Endothelial cell (in vitro differentiated cells): Measurements from ENCODE around the gene CDON. TPM values are rescaled to one million over a fixed set of nuclear protein-coding genes. Genes with fewer than 3 reads are reported as not detected.
"Not testable (repeated sequence)": the region's sequence is repeated elsewhere in the genome, so short reads cannot be mapped to it uniquely, and the experiment has no call there.

Experiments used
- DNase-seq: peaks from one replicate; pipeline ENCODE4 v3.0.0; 2021; ENCODE audit warnings: low spot score
- H3K27ac Mint-ChIP-seq: one replicate; pipeline ENCODE4 v1.8.0; 2021; ENCODE audit warnings: mixed read lengths, inconsistent platforms; ENCODE audit not compliant: unreplicated experiment
- H3K27me3 Mint-ChIP-seq: one replicate; pipeline ENCODE4 v1.8.0; 2021; ENCODE audit warnings: mild to moderate bottlenecking, moderate library complexity, mixed read lengths, inconsistent platforms; ENCODE audit not compliant: unreplicated experiment
- H3K36me3 Mint-ChIP-seq: one replicate; pipeline ENCODE4 v1.8.0; 2021; ENCODE audit warnings: mild to moderate bottlenecking, low read depth, mixed read lengths, inconsistent platforms; ENCODE audit not compliant: unreplicated experiment
- H3K4me1 Mint-ChIP-seq: one replicate; pipeline ENCODE4 v1.8.0; 2021; ENCODE audit warnings: mild to moderate bottlenecking, mixed read lengths, inconsistent platforms; ENCODE audit not compliant: unreplicated experiment
- H3K4me3 Mint-ChIP-seq: one replicate; pipeline ENCODE4 v1.8.0; 2021; ENCODE audit warnings: mild to moderate bottlenecking, mixed read lengths, inconsistent platforms; ENCODE audit not compliant: unreplicated experiment
- H3K9me3 Mint-ChIP-seq: one replicate; pipeline ENCODE4 v1.8.0; 2021; ENCODE audit warnings: mixed read lengths, inconsistent platforms; ENCODE audit not compliant: unreplicated experiment
- total RNA-seq: library from RNA; stranded (reverse); fragmentation: NEBNext Ultra II Directional; extraction: Animal tissue kit (Norgen Biotek cat#: 25700); gene quantifications from one replicate; pipeline ENCODE4 v1.2.1, GENCODE V29; 2021; ENCODE audit not compliant: unreplicated experiment
- TF ChIP-seq, protein P1 (sequence below): fragments of 200-600 bp; sonication (generic); IDR thresholded peaks from one replicate; pipeline ENCODE4 v1.5.0; 2021; ENCODE audit warnings: antibody characterized with exemption; ENCODE audit not compliant: unreplicated experiment

The CDON gene
- total RNA-seq, 1 donor from 2014 or later = 25.2 TPM

DNA sequence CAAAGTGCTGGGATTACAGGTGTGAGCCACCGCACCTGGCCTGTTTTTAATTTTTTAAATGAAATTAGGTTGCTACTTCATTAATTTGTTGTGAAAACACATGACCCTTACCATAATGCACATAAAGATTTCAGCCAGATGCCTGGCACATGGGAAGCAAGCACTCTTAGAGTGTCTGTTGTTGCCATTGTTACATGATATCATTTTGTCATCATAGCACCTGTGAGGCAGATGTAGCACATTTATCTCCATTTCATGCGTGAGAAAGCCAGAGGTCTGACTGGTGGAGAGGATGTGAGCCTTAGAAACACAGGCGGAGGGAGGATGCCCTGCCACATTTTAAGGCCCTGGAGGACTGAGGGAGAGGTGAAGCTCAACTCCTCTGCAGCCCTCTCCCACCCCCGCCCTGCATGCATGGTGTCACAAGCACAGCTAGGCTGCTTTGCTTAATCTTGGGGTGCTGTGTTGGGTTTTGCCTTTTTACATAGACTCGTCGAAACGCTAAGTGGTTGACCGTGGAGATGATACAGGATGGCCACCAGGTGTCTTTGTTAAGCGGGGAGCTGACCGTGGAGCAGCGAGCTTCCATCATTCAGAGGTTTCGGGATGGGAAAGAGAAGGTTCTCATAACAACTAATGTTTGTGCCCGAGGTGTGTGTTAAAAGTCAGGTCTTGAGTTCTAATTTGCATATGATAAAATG, 144.4 kb downstream of the CDON start:
- TF ChIP-seq, protein P1, sequence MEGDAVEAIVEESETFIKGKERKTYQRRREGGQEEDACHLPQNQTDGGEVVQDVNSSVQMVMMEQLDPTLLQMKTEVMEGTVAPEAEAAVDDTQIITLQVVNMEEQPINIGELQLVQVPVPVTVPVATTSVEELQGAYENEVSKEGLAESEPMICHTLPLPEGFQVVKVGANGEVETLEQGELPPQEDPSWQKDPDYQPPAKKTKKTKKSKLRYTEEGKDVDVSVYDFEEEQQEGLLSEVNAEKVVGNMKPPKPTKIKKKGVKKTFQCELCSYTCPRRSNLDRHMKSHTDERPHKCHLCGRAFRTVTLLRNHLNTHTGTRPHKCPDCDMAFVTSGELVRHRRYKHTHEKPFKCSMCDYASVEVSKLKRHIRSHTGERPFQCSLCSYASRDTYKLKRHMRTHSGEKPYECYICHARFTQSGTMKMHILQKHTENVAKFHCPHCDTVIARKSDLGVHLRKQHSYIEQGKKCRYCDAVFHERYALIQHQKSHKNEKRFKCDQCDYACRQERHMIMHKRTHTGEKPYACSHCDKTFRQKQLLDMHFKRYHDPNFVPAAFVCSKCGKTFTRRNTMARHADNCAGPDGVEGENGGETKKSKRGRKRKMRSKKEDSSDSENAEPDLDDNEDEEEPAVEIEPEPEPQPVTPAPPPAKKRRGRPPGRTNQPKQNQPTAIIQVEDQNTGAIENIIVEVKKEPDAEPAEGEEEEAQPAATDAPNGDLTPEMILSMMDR = no peak
- Mint-ChIP-seq H3K4me1 (no peaks in the 10 kb centered on the region), H3K4me3 (no peak overlapping the region), H3K27ac (no peak overlapping the region), H3K36me3 (no peaks in the 10 kb centered on the region), H3K27me3 (peaks cover 2% of the 10 kb centered on the region), H3K9me3 (no peaks in the 10 kb centered on the region)
- no peak for DNase-seq

DNA sequence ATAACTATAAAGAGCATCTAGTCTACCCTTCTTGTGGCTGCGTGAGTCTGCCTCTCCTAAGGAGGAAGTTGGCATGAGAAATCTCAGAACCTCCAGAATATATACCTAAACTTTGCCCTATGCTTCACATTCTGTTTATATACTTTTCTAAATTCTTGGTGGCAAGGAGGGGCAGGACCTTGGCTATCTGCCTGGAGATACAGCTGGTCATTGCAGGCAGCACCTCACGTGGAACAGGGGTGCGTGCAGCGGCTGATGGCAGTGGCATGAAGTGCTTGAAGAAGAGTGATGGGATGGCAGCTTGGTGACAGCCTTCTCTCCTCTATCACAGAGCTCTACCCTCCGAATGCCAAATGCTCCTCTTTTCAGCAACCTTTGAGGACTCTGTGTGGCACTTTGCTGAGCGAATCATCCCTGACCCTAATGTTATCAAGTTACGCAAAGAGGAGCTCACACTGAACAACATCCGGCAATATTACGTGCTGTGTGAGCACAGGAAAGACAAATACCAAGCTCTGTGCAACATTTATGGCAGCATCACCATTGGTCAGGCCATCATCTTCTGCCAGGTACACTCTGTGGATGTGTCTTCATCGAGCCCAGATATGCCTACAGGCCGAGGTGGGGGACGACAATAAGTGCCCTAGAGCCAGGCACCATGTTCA, 145.9 kb downstream of the CDON start:
- H3K4me1 Mint-ChIP-seq = no peaks in the 10 kb centered on the region
- H3K4me3 Mint-ChIP-seq = no peak overlapping the region
- no peak overlapping the region for H3K27ac Mint-ChIP-seq
- no peaks in the 10 kb centered on the region for H3K9me3 Mint-ChIP-seq
- no peaks in the 10 kb centered on the region for H3K36me3 Mint-ChIP-seq
- H3K27me3 Mint-ChIP-seq = peaks cover 2% of the 10 kb centered on the region
- TF ChIP-seq, protein P1 = no peak
- no peak for DNase-seq

DNA sequence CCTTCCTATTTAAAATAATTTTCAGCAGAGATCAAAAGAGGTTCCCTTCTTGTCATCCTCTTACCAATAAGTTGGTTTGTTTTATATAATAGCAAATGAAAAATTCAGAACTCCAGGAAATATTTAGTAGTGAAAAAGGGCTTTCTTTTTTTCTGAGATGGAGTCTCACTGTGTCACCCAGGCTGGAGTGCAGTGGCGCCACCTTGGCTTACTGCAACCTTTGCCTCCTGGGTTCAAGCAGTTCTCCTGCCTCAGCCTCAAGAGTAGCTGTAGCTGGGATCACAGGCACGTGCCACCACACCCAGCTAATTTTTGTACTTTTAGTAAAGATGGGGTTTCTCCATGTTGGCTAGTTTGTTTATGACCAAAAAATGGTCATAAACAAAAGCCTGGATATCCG, 148.1 kb downstream of the CDON start:
- not testable (repeated sequence) for H3K9me3 Mint-ChIP-seq, H3K36me3 Mint-ChIP-seq, H3K27ac Mint-ChIP-seq, H3K4me1 Mint-ChIP-seq, DNase-seq, H3K4me3 Mint-ChIP-seq, H3K27me3 Mint-ChIP-seq

DNA sequence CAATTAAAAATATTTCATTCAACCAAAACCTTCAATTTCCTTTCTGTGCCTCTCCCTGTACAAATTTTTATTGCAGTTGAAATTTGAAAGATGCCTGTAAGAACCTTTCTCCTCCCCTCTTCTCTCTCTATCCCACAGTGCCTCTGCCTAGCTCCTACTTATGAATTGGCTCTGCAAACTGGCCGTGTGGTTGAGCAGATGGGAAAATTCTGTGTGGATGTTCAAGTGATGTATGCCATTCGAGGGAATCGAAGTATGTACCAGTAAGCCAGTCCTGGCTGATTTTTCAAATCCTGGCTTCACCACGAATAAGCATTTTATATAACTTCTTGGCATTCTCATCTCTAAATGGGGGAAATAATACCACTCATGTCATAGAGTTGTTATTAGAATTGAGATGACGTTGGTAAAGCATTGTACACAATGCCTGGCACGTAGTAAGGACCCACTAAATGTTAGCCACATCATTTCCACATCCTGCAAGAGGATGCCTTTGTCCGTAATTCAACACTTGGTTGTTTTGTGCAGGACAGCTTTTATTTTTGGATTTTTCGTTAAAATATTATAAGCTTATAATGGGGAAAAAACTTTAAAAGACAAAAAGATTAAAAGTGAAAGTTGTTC, 152.3 kb downstream of the CDON start:
- peaks cover 3% of the 10 kb centered on the region for H3K27me3 Mint-ChIP-seq
- TF ChIP-seq, protein P1 = no peak
- no peaks in the 10 kb centered on the region for H3K36me3 Mint-ChIP-seq
- no peak overlapping the region for H3K27ac Mint-ChIP-seq
- no peak overlapping the region for H3K4me3 Mint-ChIP-seq
- no peaks in the 10 kb centered on the region for H3K4me1 Mint-ChIP-seq
- DNase-seq = no peak
- no peaks in the 10 kb centered on the region for H3K9me3 Mint-ChIP-seq

Other genes with a start within 250 kb of the CDON start
- gene PATE4, start 229.6 kb downstream of the CDON start, total RNA-seq = 0.31 TPM
- 5.5 TPM for gene HYLS1, start 175.2 kb downstream of the CDON start, total RNA-seq
- 13.1 TPM for gene PUS3, start 159.7 kb downstream of the CDON start, total RNA-seq
- gene DDX25, start 158.4 kb downstream of the CDON start, total RNA-seq = 7.5 TPM
- not detected for gene VSIG10L2, start 116.8 kb downstream of the CDON start, total RNA-seq
- 40.8 TPM for gene RPUSD4, start 148.8 kb upstream of the CDON start, total RNA-seq
- gene FAM118B, start 148.9 kb upstream of the CDON start, total RNA-seq = 48.1 TPM
- gene SRPRA, start 206.0 kb upstream of the CDON start, total RNA-seq = 54.8 TPM
- 35.8 TPM for gene FOXRED1, start 206.3 kb upstream of the CDON start, total RNA-seq
- 12.4 TPM for gene TIRAP, start 220.2 kb upstream of the CDON start, total RNA-seq
- 11.3 TPM for gene DCPS, start 241.2 kb upstream of the CDON start, total RNA-seq